Fibroblast of the aortic adventitia (primary cell): ENCODE results near the gene ZMYND8. TPM values are rescaled to one million over a fixed set of nuclear protein-coding genes. Genes with fewer than 3 reads are reported as not detected.
"Not testable (repeated sequence)": the region's sequence is repeated elsewhere in the genome, so short reads cannot be mapped to it uniquely, and the experiment has no call there.

Source experiments
- DNase-seq: peaks from one replicate; pipeline ENCODE4 v3.0.0-alpha.2; 2010; ENCODE audit warnings: low read depth
- H3K4me3 ChIP-seq: 2 replicates; pipeline ENCODE4 v1.5.1; 2011; ENCODE audit warnings: low read depth, mild to moderate bottlenecking, control low read depth, low read length, moderate library complexity
- CTCF ChIP-seq: IDR thresholded peaks from 2 replicates; pipeline ENCODE4 v1.5.1; 2011; ENCODE audit warnings: mild to moderate bottlenecking, low read length, control low read depth, inconsistent platforms; ENCODE audit not compliant: insufficient read depth
- total RNA-seq: library from RNA; depleted of rRNA; stranded (reverse); fragments of >200 nt; gene quantifications from 2 replicates; pipeline ENCODE4 v1.2.3, GENCODE V29; 2012; ENCODE audit warnings: low replicate concordance

Gene ZMYND8
- total RNA-seq, 1 donor, result 24.0 TPM

GRCh38 chr20:47212606-47213207 is 143.8 kb downstream of the ZMYND8 start:
- DNase-seq, result no peak
- no peak for TF ChIP-seq CTCF
- H3K4me3 ChIP-seq, result no peak overlapping the region

- H3K4me3 ChIP-seq, result no peak overlapping the region
- no peak for DNase-seq
- no peak for TF ChIP-seq CTCF
Measured at GRCh38 chr20:47211036-47211435, 145.5 kb downstream of the ZMYND8 start.

DNA sequence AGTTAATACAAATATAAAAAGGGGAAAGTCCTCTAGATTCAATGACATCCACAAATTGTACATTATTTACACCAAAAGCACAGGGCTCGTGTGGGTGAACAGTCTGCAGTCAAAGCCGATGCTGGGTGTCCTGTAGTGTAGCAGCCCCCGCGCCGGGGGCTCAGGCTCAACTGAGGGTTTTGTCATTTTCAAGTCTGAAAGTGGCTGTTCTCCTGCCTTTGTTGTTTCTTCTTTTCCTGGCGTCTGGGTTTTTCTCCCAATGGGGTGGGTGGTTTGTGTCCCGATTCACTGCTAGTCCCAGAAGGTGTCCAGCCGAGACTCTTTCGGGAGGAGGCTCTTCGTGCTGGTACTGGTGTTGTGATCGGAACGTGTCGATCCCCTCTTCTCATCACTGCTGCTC is 146.0 kb downstream of the ZMYND8 start:
- no peak for DNase-seq

GRCh38 chr20:47209982-47210381 is 146.5 kb downstream of the ZMYND8 start:
- DNase-seq, result no peak
- TF ChIP-seq CTCF, result no peak
- no peak overlapping the region for H3K4me3 ChIP-seq

More for the DNA sequence above, 146.0 kb downstream of the ZMYND8 start:
- no peak overlapping the region for H3K4me3 ChIP-seq
- no peak for TF ChIP-seq CTCF

- no peak for DNase-seq
- no peak overlapping the region for H3K4me3 ChIP-seq
- no peak for TF ChIP-seq CTCF
Measured at GRCh38 chr20:47208534-47209174, 147.8 kb downstream of the ZMYND8 start.

GRCh38 chr20:47206962-47207641 is 149.4 kb downstream of the ZMYND8 start:
- no peak for TF ChIP-seq CTCF

DNA sequence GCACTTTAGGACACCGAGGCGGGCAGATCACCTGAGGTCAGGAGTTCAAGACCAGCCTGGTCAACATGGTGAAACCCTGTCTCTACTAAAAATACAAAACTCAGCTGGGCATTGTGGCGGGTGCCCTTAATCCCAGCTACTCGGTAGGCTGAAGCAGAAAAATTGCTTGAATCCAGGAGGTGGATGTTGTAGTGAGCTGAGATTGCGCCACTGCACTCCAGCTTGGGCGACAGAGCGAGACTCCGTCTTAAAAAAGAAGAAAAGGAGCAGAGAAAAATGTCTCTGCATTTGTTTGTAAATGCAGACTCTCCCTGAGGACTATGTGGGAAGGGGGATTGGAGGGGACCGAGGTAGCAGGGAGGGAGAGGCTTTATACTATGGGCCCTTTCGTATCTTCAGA is 149.9 kb downstream of the ZMYND8 start:
- DNase-seq, H3K4me3 ChIP-seq: not testable (repeated sequence)

More at GRCh38 chr20:47206962-47207641, 149.4 kb downstream of the ZMYND8 start:
- DNase-seq, result no peak
- H3K4me3 ChIP-seq, result no peak overlapping the region
